PC-3 (cell line): ENCODE data around the gene CACNA1A.

ENCODE experiments used
- EZH2 ChIP-seq: fragments of 300-600 bp; sonication (generic); IDR thresholded peaks from one replicate; pipeline ENCODE4 v1.6.1; 2017; ENCODE audit warnings: antibody characterized with exemption, mild to moderate bottlenecking, low read length; ENCODE audit not compliant: unreplicated experiment
- EZH2phosphoT487 ChIP-seq: fragments of 300-600 bp; sonication (generic); IDR thresholded peaks from 2 replicates; pipeline ENCODE4 v1.6.1; 2018; ENCODE audit warnings: mild to moderate bottlenecking, antibody characterized with exemption, low read length, borderline replicate concordance
- TF ChIP-seq, protein P1 (sequence below): fragments of 300-600 bp; sonication (generic); conservative IDR thresholded peaks from 2 replicates; pipeline ENCODE4 v1.5.1; 2017; ENCODE audit warnings: antibody characterized with exemption, low read depth, mild to moderate bottlenecking, low read length

DNA sequence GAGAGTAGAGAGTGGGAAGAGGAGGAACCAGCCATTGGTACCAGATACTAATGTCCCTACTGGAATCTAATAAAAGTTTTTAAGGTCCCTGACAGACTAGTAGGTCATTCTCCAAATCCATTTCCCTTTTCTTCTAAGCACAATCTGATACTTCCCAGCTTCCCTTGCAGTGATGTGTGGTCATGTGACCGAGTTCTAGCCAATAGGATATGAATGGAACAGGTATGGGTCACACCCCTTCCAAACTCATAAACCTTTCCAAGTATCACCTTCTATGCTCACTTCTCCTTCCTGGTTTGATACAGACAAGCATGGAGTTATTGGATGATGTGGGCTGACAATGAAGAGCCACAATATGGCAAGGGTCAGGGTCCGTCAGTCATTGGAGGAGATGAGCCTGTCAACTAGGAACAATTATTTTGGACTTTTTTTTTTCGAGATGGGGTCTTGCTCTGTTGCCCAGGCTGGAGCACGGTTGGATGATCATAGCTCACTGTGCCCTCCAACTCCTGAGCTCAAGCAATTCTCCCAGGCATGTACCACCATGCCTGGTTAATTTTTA is 54.8 kb downstream of the CACNA1A start:
- TF ChIP-seq, protein P1, sequence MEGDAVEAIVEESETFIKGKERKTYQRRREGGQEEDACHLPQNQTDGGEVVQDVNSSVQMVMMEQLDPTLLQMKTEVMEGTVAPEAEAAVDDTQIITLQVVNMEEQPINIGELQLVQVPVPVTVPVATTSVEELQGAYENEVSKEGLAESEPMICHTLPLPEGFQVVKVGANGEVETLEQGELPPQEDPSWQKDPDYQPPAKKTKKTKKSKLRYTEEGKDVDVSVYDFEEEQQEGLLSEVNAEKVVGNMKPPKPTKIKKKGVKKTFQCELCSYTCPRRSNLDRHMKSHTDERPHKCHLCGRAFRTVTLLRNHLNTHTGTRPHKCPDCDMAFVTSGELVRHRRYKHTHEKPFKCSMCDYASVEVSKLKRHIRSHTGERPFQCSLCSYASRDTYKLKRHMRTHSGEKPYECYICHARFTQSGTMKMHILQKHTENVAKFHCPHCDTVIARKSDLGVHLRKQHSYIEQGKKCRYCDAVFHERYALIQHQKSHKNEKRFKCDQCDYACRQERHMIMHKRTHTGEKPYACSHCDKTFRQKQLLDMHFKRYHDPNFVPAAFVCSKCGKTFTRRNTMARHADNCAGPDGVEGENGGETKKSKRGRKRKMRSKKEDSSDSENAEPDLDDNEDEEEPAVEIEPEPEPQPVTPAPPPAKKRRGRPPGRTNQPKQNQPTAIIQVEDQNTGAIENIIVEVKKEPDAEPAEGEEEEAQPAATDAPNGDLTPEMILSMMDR: no peak
- TF ChIP-seq EZH2phosphoT487 (no peak), EZH2 (no peak)
